Hematopoietic multipotent progenitor cell treated with erythropoietin and hydrocortisone succinate and interleukin-3 and kit ligand, for 6 days (in vitro differentiated cells): ENCODE measurements around the gene PDE10A.

ENCODE experiments used
- DNase-seq: peaks from one replicate; pipeline ENCODE4 v3.0.0-alpha.2; 2015

Gene PDE10A

GRCh38 chr6:165458134-165458533 is 204.9 kb downstream of the PDE10A start:
- DNase-seq, result no peak

- no peak for DNase-seq
Observed at GRCh38 chr6:165456286-165456685, 206.8 kb downstream of the PDE10A start.

- DNase-seq, result no peak
Observed at GRCh38 chr6:165455488-165455887, 207.6 kb downstream of the PDE10A start.

- DNase-seq, result no peak
Observed at GRCh38 chr6:165453395-165453794, 209.6 kb downstream of the PDE10A start.

- DNase-seq, result no peak
Observed at GRCh38 chr6:165451838-165452237, 211.2 kb downstream of the PDE10A start.

- no peak for DNase-seq
Observed at GRCh38 chr6:165448210-165448609, 214.8 kb downstream of the PDE10A start.

GRCh38 chr6:165447141-165447540 is 215.9 kb downstream of the PDE10A start:
- no peak for DNase-seq

GRCh38 chr6:165446331-165446730 is 216.7 kb downstream of the PDE10A start:
- DNase-seq, result no peak

GRCh38 chr6:165443462-165443861 is 219.6 kb downstream of the PDE10A start:
- no peak for DNase-seq

- DNase-seq, result no peak
Observed at GRCh38 chr6:165441181-165441580, 221.9 kb downstream of the PDE10A start.

- DNase-seq, result peak; percentile 60
Observed at GRCh38 chr6:165439928-165440554, 223.0 kb downstream of the PDE10A start.

- no peak for DNase-seq
Observed at GRCh38 chr6:165426892-165427291, 236.1 kb downstream of the PDE10A start.

GRCh38 chr6:165422192-165422591 is 240.8 kb downstream of the PDE10A start:
- DNase-seq, result no peak

- DNase-seq, result no peak
Observed at GRCh38 chr6:165417278-165417865, 245.7 kb downstream of the PDE10A start.

- no peak for DNase-seq
Observed at GRCh38 chr6:165404697-165405096, 258.3 kb downstream of the PDE10A start.

- no peak for DNase-seq
Observed at GRCh38 chr6:165404296-165404695, 258.7 kb downstream of the PDE10A start.

- no peak for DNase-seq
Observed at GRCh38 chr6:165403006-165403595, 259.9 kb downstream of the PDE10A start.

- no peak for DNase-seq
Observed at GRCh38 chr6:165401092-165401491, 261.9 kb downstream of the PDE10A start.

GRCh38 chr6:165390475-165390874 is 272.6 kb downstream of the PDE10A start:
- no peak for DNase-seq

GRCh38 chr6:165389534-165389933 is 273.5 kb downstream of the PDE10A start:
- DNase-seq, result no peak

- no peak for DNase-seq
Observed at GRCh38 chr6:165383323-165383722, 279.7 kb downstream of the PDE10A start.

GRCh38 chr6:165376100-165376499 is 286.9 kb downstream of the PDE10A start:
- DNase-seq, result no peak

- no peak for DNase-seq
Observed at GRCh38 chr6:165365371-165365770, 297.7 kb downstream of the PDE10A start.

GRCh38 chr6:165345700-165346099 is 317.3 kb downstream of the PDE10A start:
- DNase-seq, result no peak

GRCh38 chr6:165340532-165340931 is 322.5 kb downstream of the PDE10A start:
- DNase-seq, result no peak
